GM21786 (cell line): ENCODE results near the gene BRINP1.

Experiments used
- ATAC-seq: cut with Tn5 transposase; IDR thresholded peaks from one replicate; pipeline ENCODE4 v1.9.1; 2021; ENCODE audit not compliant: unreplicated experiment

Gene BRINP1

GRCh38 chr9:119282476-119283077 is 86.7 kb downstream of the BRINP1 start:
- ATAC-seq: no peak

DNA sequence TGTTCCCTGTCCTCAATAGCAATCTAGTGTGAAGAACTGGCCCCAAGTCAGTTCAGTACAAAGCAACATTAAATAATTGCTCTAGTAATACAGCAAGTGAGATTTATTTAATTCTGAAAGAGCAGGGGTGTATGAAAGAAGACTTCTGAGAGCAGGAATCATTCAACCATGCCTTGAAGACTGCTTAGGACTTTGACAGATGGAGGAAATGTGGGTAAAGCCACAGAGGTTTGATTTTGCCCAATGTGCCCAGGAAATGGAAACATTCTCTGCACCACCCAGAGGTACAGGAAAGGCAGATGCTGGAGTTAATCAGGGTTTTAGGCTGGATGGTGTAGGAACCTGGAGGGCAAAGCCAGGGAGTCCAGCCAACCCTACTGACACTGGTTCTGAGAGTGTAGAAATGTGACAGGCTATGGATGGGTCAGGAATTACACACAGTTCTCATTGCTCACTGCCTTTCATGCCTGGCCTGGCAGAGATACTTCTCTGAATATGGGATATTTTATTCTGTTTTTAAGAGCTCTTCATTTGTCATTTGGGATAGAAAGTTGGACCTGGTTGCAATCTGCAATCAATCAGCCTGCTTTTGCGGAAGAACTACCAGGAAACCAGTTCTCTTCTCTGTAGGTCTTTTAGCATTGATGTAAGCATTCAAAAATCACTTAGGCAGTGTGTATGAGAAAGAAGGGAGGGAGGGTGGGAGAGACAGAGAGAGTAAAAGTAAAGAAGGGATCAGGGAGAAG is 88.3 kb downstream of the BRINP1 start:
- no peak for ATAC-seq

DNA sequence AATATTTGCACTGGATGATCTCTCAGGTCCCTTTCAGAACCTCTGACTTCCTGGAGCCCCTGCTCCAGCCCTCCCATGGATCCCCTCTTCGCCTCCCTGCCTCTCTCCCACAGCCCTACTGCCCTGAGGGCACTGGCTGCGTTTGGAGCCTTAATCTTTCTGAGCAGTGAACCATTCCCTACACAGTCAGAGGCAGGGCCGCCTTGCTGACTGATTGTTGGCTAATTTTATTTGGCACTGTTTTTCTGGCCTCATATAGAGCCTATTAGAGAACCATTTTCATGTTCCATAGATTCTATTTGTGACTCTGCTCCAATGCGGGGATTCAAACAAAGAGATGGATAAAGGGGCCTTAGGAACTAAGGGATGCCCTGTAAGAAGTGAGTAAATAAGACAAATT is 91.1 kb downstream of the BRINP1 start:
- ATAC-seq: no peak

DNA sequence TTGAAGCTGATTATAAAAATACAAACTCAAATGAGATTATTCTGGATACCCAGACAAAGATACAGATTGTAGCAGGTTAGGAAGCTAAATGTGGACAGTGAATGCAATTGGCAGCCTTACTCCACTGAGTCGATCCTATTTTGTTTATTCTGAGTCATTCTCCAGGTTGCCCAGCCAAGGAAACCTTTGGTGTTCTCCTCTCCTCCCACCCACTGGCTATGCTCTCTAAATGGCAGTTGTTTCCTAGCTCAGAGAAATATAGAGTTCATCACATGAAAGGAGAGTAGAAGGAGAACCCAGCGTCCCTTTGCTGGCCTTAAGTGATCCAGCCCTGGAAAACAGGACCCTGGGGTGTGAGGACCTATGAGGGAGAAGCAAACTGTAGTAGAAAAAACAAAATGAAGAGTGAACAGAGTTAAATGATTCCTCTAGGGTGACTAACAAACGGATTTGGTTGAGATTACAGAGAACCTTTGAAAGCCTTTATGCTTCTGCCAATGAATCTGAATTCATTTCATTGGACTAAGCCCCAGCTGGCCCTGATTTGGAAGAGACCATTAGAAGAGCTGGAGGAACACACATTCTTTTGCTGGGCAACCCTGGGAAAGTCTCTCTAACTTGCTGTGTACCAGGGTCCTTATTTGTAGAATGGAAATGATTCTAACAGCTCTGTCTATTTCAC is 95.1 kb downstream of the BRINP1 start:
- ATAC-seq: no peak

GRCh38 chr9:119273325-119273904 is 95.8 kb downstream of the BRINP1 start:
- no peak for ATAC-seq

GRCh38 chr9:119272500-119273211 is 96.6 kb downstream of the BRINP1 start:
- ATAC-seq: no peak

DNA sequence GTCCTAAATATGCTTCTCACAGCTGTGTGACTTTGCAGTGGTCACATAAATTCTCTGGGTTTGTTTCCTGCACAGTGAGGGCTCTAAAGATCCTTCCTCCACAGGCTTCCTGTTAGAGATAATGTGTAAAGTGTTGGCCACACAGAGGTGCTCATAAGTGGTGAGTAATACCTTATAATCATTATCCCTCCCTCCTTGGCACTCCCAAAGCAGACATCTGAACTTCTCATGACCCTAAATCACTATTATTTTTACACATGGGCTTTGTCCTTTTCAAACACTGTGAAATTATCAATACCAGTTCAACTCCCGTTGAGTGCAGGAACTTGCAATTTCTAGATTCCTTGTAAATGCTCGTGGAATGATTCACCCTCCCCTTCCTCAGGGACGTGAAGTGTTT is 100.2 kb downstream of the BRINP1 start:
- ATAC-seq: no peak

- no peak for ATAC-seq
These were observed 105.1 kb downstream of the BRINP1 start for GRCh38 chr9:119264165-119264564.

DNA sequence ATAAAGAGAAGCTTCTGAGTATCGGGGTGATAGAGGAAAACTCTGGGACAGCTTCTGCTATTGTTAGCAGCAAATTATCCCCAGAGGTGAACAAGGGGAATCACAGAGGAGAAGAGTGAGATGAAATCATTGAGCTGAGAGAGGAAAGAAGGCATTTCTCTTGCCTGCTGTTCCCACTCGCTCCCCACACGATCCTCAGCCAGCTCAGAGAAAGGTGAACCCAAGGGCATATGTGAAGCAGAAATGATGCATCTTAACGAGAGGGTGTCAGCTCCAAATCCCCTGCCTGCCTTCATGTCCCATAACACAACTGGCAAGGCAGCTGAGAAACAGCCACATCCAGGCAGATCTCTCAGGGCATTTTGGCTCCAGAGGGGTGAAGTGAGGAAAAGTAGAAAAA is 111.6 kb downstream of the BRINP1 start:
- ATAC-seq: no peak

DNA sequence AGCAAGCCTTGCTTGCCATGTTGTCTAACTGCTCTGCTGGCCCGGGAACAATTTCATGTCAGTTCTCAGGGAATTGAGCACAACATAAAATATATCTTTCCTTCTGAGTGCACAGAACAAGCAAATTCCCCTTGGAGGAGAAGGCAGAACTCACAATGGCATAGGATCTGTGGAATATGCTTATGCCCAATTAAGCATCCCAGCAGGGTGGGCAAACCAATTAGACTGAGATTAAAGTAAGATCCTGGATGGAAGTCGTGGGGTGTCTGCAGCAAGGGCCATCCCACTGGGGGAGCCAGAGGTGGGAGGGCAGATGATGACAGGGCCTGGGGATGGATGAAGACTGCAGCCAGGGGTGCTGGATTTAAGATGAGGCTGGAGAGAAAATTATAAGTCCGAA is 114.1 kb downstream of the BRINP1 start:
- no peak for ATAC-seq

- ATAC-seq: no peak
These were observed 116.5 kb downstream of the BRINP1 start for GRCh38 chr9:119252671-119253299.

GRCh38 chr9:119251936-119252335 is 117.3 kb downstream of the BRINP1 start:
- no peak for ATAC-seq

GRCh38 chr9:119250730-119251129 is 118.5 kb downstream of the BRINP1 start:
- no peak for ATAC-seq

GRCh38 chr9:119240546-119240945 is 128.7 kb downstream of the BRINP1 start:
- no peak for ATAC-seq

GRCh38 chr9:119234636-119235035 is 134.6 kb downstream of the BRINP1 start:
- no peak for ATAC-seq

GRCh38 chr9:119227422-119227821 is 141.8 kb downstream of the BRINP1 start:
- ATAC-seq: no peak

DNA sequence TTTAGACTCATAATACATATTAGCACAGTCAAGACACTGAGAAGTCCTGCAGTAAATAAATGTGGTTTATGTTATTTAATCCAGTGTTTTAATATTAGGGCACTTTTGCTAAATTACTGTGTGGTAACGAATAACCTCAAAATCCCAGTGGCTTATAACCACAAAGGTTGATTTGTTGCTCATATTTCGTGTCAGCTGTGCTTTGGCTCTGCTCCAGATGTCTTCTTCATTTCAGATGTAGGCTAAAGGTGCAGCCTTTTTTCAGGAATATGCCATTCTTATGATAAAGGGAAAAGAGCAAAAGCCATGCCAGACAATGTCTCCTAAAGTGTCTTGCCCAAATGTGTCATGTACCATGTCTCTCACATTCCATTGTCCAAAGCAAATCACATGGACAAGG is 144.8 kb downstream of the BRINP1 start:
- ATAC-seq: no peak

DNA sequence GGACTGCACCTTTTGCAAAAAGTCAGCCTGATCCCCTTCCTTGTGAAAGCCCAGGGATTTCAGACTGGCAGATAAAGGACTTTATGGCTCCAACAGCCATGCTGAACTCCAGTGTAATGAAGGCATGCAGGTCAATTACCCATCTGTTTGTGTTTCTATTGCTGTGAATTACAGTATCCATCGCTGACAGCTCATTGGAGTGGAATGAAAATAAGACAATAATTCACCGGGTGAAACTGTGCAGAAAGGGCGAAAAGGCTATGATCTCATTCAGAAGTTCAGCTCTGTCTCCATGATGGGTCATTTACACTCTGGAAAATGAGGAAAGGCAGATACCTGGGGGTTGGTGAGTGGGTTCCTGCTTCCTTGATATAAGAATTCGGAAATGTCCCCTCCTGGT is 148.0 kb downstream of the BRINP1 start:
- ATAC-seq: no peak

DNA sequence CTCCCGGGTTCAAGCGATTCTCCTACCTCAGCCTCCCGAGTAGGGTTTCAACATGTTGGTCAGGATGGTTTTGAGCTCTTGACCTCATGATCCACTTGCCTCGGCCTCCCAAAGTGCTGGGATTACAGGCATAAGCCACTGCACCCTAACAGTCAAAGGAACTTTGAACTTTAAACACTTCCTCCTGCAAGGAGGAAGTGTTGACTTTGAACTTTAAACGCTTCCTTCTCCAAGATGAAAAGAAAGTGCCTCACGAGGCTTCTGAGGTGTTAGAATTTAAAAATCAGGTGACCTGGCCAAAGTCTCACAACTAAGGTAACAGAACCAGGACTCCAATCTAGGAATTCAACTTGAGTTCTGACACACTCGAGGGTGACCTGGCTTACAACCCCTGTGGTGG is 150.9 kb downstream of the BRINP1 start:
- no peak for ATAC-seq

DNA sequence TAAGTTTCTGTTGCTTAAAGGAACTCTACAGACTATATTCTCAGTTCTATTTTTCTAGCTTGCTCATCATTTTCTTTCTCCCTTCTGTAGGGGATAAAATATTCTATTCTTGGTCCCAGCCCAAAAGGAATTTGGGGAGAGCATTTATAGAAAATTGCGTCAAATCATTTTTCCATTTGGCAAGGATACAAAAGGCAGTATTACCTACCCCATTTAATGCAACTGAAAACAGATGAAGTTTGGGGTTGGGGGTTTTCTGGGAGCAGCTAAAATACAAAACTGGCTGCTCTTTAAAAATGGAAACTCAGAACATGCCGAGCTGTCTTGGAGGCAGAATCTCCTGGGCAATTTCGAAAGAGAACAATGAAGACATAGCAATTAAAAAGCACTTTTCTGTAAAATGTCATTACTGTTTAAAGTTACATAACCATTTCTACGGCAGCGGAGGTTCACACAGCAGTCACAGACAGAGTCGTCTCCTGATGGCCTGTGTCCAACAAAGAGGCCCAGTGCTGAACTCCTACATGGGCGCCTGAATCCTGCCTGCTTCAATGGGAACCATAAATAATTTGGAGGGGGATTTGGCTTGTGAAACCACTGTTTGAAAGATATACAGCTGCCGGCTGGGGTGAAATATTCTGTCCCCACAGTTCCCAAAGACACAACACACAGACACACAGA is 152.4 kb downstream of the BRINP1 start:
- no peak for ATAC-seq
